Measurements from ENCODE around the gene NATD1. TPM values are rescaled to one million over a fixed set of nuclear protein-coding genes. Genes with fewer than 3 reads are reported as not detected.
"Not testable (repeated sequence)": the region's sequence is repeated elsewhere in the genome, so short reads cannot be mapped to it uniquely, and the experiment has no call there.

Gene NATD1
- total and polyA plus RNA-seq, 8 donors = 7.0 to 16.9 (median 9.4) TPM

DNA sequence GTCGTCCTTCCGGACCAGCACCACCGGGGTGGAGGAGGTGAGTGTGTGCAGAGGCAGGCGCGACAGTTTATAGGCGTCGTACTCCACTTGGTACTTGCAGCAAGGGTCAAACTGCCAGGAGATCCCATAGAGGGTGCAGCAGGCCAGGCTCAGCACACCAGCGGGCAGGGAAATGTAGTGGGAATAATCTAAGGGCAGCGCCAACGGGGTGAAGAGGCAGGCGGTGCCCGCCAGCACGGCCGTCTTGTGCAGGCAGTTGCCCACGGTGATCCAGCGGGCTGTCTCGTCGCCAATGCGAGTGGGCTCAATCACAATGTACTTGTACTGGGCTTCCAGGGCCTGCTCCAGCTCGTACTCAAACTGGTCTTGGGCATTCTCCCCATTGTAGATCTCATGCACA, 54.8 kb downstream of the NATD1 start:
- peaks cover 0 to 71% of the 10 kb centered on the region in 2 donors for H3K36me3 ChIP-seq
- TF ChIP-seq, protein P1, sequence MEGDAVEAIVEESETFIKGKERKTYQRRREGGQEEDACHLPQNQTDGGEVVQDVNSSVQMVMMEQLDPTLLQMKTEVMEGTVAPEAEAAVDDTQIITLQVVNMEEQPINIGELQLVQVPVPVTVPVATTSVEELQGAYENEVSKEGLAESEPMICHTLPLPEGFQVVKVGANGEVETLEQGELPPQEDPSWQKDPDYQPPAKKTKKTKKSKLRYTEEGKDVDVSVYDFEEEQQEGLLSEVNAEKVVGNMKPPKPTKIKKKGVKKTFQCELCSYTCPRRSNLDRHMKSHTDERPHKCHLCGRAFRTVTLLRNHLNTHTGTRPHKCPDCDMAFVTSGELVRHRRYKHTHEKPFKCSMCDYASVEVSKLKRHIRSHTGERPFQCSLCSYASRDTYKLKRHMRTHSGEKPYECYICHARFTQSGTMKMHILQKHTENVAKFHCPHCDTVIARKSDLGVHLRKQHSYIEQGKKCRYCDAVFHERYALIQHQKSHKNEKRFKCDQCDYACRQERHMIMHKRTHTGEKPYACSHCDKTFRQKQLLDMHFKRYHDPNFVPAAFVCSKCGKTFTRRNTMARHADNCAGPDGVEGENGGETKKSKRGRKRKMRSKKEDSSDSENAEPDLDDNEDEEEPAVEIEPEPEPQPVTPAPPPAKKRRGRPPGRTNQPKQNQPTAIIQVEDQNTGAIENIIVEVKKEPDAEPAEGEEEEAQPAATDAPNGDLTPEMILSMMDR (IDR thresholded peaks at IDR 0.05) = no peak
- H3K9me3 ChIP-seq = no peaks in the 10 kb centered on the region
- H3K27me3 ChIP-seq = no peaks in the 10 kb centered on the region
- H3K27ac ChIP-seq = no peak overlapping the region
- DNase-seq (no peak), ATAC-seq (no peak)
- intact Hi-C loops (cut with DNase I) = no loop called here
- no peak overlapping the region for H3K4me3 ChIP-seq
- H3K4me1 ChIP-seq = peaks cover 5 to 26% of the 10 kb centered on the region in 2 donors

DNA sequence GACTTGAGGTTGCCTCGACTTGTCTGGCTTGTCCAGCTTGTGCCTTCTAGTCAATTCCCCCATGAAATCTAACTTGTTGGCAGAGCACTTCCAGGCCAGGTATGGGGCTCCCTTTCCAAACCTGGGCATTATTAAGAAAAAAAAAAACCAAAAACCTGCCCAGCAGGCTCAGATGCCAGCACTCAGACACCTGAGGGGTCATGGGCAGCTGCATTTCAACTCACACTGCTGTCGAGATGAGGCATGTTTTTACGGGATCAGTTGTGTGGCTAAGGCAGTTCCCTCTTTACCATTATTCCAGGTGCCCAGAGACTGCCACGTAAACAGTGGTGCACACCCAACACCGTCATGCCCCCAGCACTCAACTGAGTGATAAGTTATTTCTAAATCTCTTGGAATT, 57.1 kb downstream of the NATD1 start:
- ATAC-seq = no peak
- intact Hi-C loops (cut with DNase I) = no loop called here
- peaks cover 0 to 67% of the 10 kb centered on the region in 2 donors for H3K36me3 ChIP-seq
- TF ChIP-seq, protein P1 (IDR thresholded peaks at IDR 0.05) = no peak
- DNase-seq = no peak
- H3K27ac ChIP-seq = no peak overlapping the region
- no peak overlapping the region for H3K4me3 ChIP-seq
- no peaks in the 10 kb centered on the region for H3K27me3 ChIP-seq
- H3K9me3 ChIP-seq = no peaks in the 10 kb centered on the region
- H3K4me1 ChIP-seq = peaks cover 5 to 17% of the 10 kb centered on the region in 2 donors

DNA sequence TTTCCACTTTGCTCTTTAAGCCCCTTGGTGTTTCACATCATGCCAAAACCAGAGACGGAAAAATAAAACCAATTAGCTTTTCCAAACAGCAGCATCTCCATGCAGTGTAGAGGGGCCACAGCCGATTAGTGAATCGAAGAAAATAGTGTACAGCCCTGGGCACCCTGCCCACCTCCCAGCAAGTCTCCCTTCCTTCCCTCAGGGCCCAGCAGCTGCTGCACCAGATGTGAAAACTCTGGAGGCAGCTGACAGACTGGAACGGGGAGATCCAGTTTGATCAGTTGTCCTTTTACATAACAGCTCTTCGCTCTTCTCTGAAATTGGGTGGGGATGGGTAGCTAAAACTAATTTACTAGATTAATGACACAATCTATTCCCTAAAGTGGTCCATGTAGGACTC, 58.5 kb downstream of the NATD1 start:
- DNase-seq (peak in 2 of 4 donors; percentile 52 to 69), ATAC-seq (no peak)
- H3K9me3 ChIP-seq = no peaks in the 10 kb centered on the region
- intact Hi-C loops (cut with DNase I) = no loop called here
- peaks cover 0 to 71% of the 10 kb centered on the region in 2 donors for H3K36me3 ChIP-seq
- H3K4me1 ChIP-seq = peaks cover 5 to 11% of the 10 kb centered on the region in 2 donors
- TF ChIP-seq, protein P1 (IDR thresholded peaks at IDR 0.05) = no peak
- no peak overlapping the region for H3K4me3 ChIP-seq
- no peak overlapping the region for H3K27ac ChIP-seq
- no peaks in the 10 kb centered on the region for H3K27me3 ChIP-seq

DNA sequence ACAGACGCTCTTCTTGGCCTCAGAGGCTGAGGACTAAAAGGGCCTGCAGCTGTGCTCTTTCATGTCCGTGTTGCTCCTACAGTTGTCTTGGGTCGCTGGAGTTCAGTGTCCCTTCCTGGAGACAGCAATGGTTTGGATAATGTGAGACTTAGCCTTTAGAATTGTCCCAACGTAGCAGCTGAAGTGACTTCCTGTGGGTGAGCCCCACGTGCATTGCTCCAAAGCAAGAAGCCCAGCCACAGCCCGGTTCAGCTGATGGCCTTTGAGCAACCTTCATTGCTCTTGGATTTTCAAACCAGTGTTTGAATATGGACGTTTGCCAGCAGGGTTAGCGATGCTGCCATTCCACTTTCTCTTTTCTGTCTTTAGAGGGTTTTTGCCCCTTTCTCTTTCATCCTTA, 59.0 kb downstream of the NATD1 start:
- H3K4me3 ChIP-seq = no peak overlapping the region
- intact Hi-C loops (cut with DNase I) = no loop called here

DNA sequence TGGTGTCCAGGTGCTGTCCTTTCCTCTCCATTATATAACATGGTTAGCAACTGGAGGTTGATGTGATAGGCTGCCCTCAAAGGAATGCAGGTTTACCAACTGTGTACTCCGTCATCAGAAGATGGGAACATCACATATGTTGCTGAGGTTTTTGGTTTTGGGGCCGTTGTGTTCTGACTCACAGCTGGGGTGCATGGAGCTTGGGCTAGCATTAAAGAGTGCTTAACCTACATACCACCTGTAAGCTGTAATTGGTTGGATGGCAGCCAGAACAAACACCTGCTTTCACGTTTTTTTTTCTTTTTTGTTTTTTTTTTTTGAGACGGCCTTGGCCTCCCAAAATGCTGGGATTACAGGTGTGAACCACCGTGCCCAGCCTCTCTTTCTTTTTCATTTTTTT, 60.2 kb downstream of the NATD1 start:
- no peak for ATAC-seq
- intact Hi-C loops (cut with DNase I) = no loop called here

More for the DNA sequence above, 59.0 kb downstream of the NATD1 start:
- TF ChIP-seq, protein P1 (IDR thresholded peaks at IDR 0.05) = no peak
- Histone ChIP-seq H3K9me3 (no peaks in the 10 kb centered on the region), H3K27ac (no peak overlapping the region), H3K36me3 (peaks cover 0 to 73% of the 10 kb centered on the region in 2 donors), H3K27me3 (no peaks in the 10 kb centered on the region), H3K4me1 (peaks cover 5 to 8% of the 10 kb centered on the region in 2 donors)
- ATAC-seq = no peak
- peak in 1 of 4 donors; percentile 9 for DNase-seq

DNA sequence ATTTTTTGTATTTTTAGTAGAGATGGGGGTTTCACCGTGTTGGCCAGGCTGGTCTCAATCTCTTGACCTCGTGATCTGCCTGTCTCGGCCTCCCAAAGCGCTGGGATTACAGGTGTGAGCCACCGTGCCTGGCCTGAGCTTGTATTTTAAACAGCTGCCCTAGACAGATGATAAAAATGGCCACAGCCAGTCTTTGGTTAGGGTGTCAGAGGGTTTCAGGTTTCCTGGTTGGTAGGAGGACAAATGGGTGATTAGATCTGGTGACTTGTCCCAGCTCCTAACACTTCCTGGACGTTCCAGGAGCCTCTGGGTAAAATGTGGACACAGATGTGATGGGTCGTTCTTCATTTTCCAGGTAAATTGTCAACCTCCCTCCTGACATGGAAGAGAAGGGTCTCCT, 60.8 kb downstream of the NATD1 start:
- H3K27ac ChIP-seq, H3K4me1 ChIP-seq: not testable (repeated sequence)

More for the DNA sequence above, 60.2 kb downstream of the NATD1 start:
- Histone ChIP-seq H3K4me3 (no peak overlapping the region), H3K27me3 (no peaks in the 10 kb centered on the region), H3K27ac (no peak overlapping the region), H3K9me3 (no peaks in the 10 kb centered on the region), H3K4me1 (peaks cover 5 to 8% of the 10 kb centered on the region in 2 donors), H3K36me3 (peaks cover 0 to 76% of the 10 kb centered on the region in 2 donors)
- TF ChIP-seq, protein P1 (IDR thresholded peaks at IDR 0.05) = no peak
- no peak for DNase-seq

More for the DNA sequence above, 60.8 kb downstream of the NATD1 start:
- DNase-seq; intact Hi-C loops (cut with DNase I); H3K27me3 ChIP-seq; ATAC-seq; H3K9me3 ChIP-seq; H3K4me3 ChIP-seq: not testable (repeated sequence)
- peaks cover 0 to 69% of the 10 kb centered on the region in 2 donors for H3K36me3 ChIP-seq

Data from left lung (tissue), 10 donors.